Keratinocyte (primary cell): Measurements from ENCODE around the gene SORT1. TPM values are rescaled to one million over a fixed set of nuclear protein-coding genes. Genes with fewer than 3 reads are reported as not detected.

ENCODE experiments used
- DNase-seq: peaks from one replicate; pipeline ENCODE4 v3.0.0-alpha.2; 2011; ENCODE audit warnings: low read depth, missing footprints, low spot score
- FAIRE-seq: peaks from 2 replicates; lab custom pipeline; 2011; peaks lifted over from hg19 to GRCh38; lab: Jason Lieb, UNC
- H2AFZ ChIP-seq: 2 replicates; pipeline ENCODE4 v1.6.0; 2012; ENCODE audit warnings: low read length, control low read depth, inconsistent platforms; ENCODE audit not compliant: control insufficient read depth
- H3K27ac ChIP-seq: 2 replicates; pipeline ENCODE4 v1.5.1; 2011; ENCODE audit warnings: low read length; ENCODE audit not compliant: control insufficient read depth, insufficient read depth
- H3K27me3 ChIP-seq: 3 replicates; pipeline ENCODE4 v1.6.0; 2011; ENCODE audit warnings: low read length; ENCODE audit not compliant: control insufficient read depth, insufficient read depth; ENCODE audit errors: extremely low read depth
- H3K36me3 ChIP-seq, 2 experiments: 2 replicates in 1 of 2; 3 replicates in 1 of 2; pipeline ENCODE4 v1.5.1; 2011; ENCODE audit warnings: low read length in 2 of 2, mild to moderate bottlenecking in 1 of 2; ENCODE audit not compliant: control insufficient read depth in 2 of 2, insufficient read depth in 2 of 2; ENCODE audit errors: extremely low read depth in 1 of 2
- H3K4me1 ChIP-seq: 3 replicates; pipeline ENCODE4 v1.5.1; 2011; ENCODE audit warnings: low read length; ENCODE audit not compliant: control insufficient read depth, insufficient read depth; ENCODE audit errors: extremely low read depth
- H3K4me2 ChIP-seq: 3 replicates; pipeline ENCODE4 v1.6.0; 2011; ENCODE audit warnings: low read depth, low read length; ENCODE audit not compliant: control insufficient read depth, insufficient read depth; ENCODE audit errors: extremely low read depth
- H3K4me3 ChIP-seq, 3 experiments: fragments of 200-600 bp in 1 of 3; sonication (generic) in 1 of 3; 2 replicates in 2 of 3; 3 replicates in 1 of 3; pipeline ENCODE4 v1.5.1; 2011 to 2016; ENCODE audit warnings: low read length in 3 of 3, mild to moderate bottlenecking in 3 of 3, control low read depth in 2 of 3, inconsistent platforms in 1 of 3, low read depth in 1 of 3, mixed read lengths in 1 of 3, mixed run types in 1 of 3, moderate library complexity in 1 of 3; ENCODE audit not compliant: control insufficient read depth in 2 of 3, insufficient read depth in 2 of 3; ENCODE audit errors: extremely low read depth in 1 of 3
- H3K79me2 ChIP-seq: 2 replicates; pipeline ENCODE4 v1.6.0; 2012; ENCODE audit warnings: low read length; ENCODE audit not compliant: control insufficient read depth, insufficient read depth
- H3K9ac ChIP-seq: 3 replicates; pipeline ENCODE4 v1.6.0; 2011; ENCODE audit warnings: low read length; ENCODE audit not compliant: control insufficient read depth, insufficient read depth; ENCODE audit errors: extremely low read depth
- H3K9me1 ChIP-seq: 3 replicates; pipeline ENCODE4 v1.6.0; 2011; ENCODE audit warnings: low read length; ENCODE audit not compliant: control insufficient read depth, insufficient read depth; ENCODE audit errors: extremely low read depth
- H3K9me3 ChIP-seq: 2 replicates; pipeline ENCODE4 v1.5.1; 2012; ENCODE audit warnings: low read depth, low read length; ENCODE audit not compliant: control insufficient read depth
- H4K20me1 ChIP-seq: 3 replicates; pipeline ENCODE4 v1.6.0; 2011; ENCODE audit warnings: low read length; ENCODE audit not compliant: control insufficient read depth, insufficient read depth; ENCODE audit errors: extremely low read depth
- EZH2 ChIP-seq: IDR thresholded peaks from one replicate; pipeline ENCODE4 v1.6.1; 2012; ENCODE audit warnings: inconsistent platforms, mild to moderate bottlenecking, low read length, moderate library complexity
- dilution Hi-C: fragments of 300-500 bp; cut with MboI; formaldehyde crosslinking; loops from one replicate; pipeline ENCODE4 v1.7.0; 2020; ENCODE audit warnings: low sequenced_read_pairs; ENCODE audit not compliant: extremely low pct_ligation_motif_present
- polyA plus RNA-seq, 5 experiments: library from polyadenylated mRNA; depleted of rRNA in 3 of 5; stranded (reverse) in 3 of 5; stranded (forward) in 1 of 5; unstranded in 1 of 5; fragments of >200 nt; gene quantifications; 1 replicate in 1 of 5; 2 replicates in 3 of 5; 3 replicates in 1 of 5; pipeline versions ENCODE4 v1.2.1 to v1.2.3, GENCODE V29; 2011 to 2012; ENCODE audit warnings: missing spikeins in 2 of 5, low read depth in 1 of 5, low replicate concordance in 1 of 5
- TF ChIP-seq, protein P1 (sequence below), 3 experiments: IDR thresholded peaks in 1 of 3; conservative IDR thresholded peaks in 1 of 3; optimal IDR thresholded peaks in 1 of 3; 2 replicates in 2 of 3; 3 replicates in 1 of 3; pipeline versions ENCODE3 to v1.5.1; 2011; ENCODE audit warnings: low read length in 3 of 3, mild to moderate bottlenecking in 3 of 3, moderate library complexity in 2 of 3, control low read depth in 1 of 3, inconsistent platforms in 1 of 3; ENCODE audit not compliant: insufficient read depth in 2 of 3; ENCODE audit errors: extremely low read depth in 1 of 3

SORT1 gene
- polyA plus RNA-seq, 1 donor (not counting 4 experiments of a cell fraction or from before 2014, with no cell fraction given) = 1.6 TPM

DNA sequence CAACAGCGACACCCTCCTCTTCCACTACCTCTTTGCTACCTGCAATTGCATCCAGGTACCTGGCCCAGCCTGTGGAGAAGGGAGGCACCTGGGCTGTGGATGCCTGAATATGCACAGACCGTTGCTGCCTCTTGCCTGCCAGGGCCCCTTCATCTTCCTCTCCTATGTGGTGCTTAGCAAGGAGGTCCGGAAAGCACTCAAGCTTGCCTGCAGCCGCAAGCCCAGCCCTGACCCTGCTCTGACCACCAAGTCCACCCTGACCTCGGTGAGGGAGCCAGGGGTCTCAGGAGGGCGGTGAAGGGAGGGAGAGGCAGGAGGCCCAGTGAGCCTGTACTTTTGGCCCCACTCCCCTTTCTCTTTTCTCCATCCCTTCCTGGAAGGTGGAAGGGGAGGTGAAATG, 126.3 kb downstream of the SORT1 start:
- FAIRE-seq (no peak), DNase-seq (no peak)
- no peak overlapping the region for H3K4me2 ChIP-seq
- H3K27me3 ChIP-seq = no peaks in the 10 kb centered on the region
- H3K4me3 ChIP-seq = no peak overlapping the region
- H3K27ac ChIP-seq = no peak overlapping the region
- no peak overlapping the region for H3K9ac ChIP-seq
- H3K79me2 ChIP-seq = no peaks in the 10 kb centered on the region
- H3K9me3 ChIP-seq = no peaks in the 10 kb centered on the region
- H3K9me1 ChIP-seq = no peaks in the 10 kb centered on the region
- peaks cover 43% of the 10 kb centered on the region for H3K4me1 ChIP-seq
- dilution Hi-C loops = no loop called here
- H2AFZ ChIP-seq = no peak overlapping the region
- no peaks in the 10 kb centered on the region for H4K20me1 ChIP-seq
- TF ChIP-seq EZH2 = no peak
- TF ChIP-seq, protein P1, sequence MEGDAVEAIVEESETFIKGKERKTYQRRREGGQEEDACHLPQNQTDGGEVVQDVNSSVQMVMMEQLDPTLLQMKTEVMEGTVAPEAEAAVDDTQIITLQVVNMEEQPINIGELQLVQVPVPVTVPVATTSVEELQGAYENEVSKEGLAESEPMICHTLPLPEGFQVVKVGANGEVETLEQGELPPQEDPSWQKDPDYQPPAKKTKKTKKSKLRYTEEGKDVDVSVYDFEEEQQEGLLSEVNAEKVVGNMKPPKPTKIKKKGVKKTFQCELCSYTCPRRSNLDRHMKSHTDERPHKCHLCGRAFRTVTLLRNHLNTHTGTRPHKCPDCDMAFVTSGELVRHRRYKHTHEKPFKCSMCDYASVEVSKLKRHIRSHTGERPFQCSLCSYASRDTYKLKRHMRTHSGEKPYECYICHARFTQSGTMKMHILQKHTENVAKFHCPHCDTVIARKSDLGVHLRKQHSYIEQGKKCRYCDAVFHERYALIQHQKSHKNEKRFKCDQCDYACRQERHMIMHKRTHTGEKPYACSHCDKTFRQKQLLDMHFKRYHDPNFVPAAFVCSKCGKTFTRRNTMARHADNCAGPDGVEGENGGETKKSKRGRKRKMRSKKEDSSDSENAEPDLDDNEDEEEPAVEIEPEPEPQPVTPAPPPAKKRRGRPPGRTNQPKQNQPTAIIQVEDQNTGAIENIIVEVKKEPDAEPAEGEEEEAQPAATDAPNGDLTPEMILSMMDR (optimal IDR thresholded peaks at IDR 0.05 in 1 of 3, IDR thresholded peaks at IDR 0.05 in 1 of 3, conservative IDR thresholded peaks at IDR 0.05 in 1 of 3; ENCODE audit: extremely low read depth in 1 of 3, insufficient read depth in 2 of 3, low read length in 3 of 3) = no peak
- H3K36me3 ChIP-seq = peaks cover 0 to 4% of the 10 kb centered on the region in 2 experiments

DNA sequence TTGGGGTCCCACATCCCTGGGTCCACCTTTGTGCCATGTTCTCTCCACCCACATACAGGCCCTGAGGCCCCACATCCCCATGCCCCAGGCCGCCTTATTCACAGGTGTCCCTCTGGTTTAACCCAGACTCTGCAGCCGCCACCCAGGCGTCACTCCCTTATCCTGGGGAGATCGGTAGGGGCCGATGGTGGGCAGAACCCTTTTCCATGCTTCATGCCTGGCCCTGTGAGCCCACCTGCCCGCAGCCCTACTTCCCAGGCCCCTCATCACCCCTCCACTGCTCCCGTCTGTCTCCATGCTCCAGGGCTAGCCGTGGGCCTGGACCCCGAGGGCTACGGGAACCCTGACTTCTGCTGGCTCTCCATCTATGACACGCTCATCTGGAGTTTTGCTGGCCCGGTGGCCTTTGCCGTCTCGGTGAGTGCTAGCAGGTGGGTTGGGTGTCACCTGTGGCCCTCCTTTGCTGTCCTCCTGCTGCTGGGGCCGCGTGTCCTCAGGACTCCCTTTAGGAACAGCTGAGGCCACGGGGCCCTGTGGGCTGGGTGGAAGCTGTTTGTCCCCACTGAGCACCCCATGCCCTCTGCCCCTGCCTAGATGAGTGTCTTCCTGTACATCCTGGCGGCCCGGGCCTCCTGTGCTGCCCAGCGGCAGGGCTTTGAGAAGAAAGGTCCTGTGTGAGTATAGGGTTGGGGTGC, 126.9 kb downstream of the SORT1 start:
- Histone ChIP-seq H3K9me3 (no peaks in the 10 kb centered on the region), H4K20me1 (no peaks in the 10 kb centered on the region), H3K4me1 (peaks cover 36% of the 10 kb centered on the region), H2AFZ (no peak overlapping the region), H3K9me1 (no peaks in the 10 kb centered on the region), H3K27me3 (no peaks in the 10 kb centered on the region), H3K4me3 (no peak overlapping the region), H3K36me3 (peaks cover 0 to 7% of the 10 kb centered on the region in 2 experiments), H3K79me2 (no peaks in the 10 kb centered on the region), H3K9ac (no peak overlapping the region), H3K4me2 (no peak overlapping the region), H3K27ac (no peak overlapping the region)
- TF ChIP-seq, protein P1 (optimal IDR thresholded peaks at IDR 0.05 in 1 of 3, IDR thresholded peaks at IDR 0.05 in 1 of 3, conservative IDR thresholded peaks at IDR 0.05 in 1 of 3; ENCODE audit: extremely low read depth in 1 of 3, insufficient read depth in 2 of 3, low read length in 3 of 3) = no peak
- DNase-seq (no peak), FAIRE-seq (no peak)
- dilution Hi-C loops = no loop called here
